ENCODE measurements around the gene MAST4.

- TF ChIP-seq POLR2A (IDR thresholded peaks at IDR 0.05; ENCODE audit: low read depth, low read length) (no peak), POLR2AphosphoS5 (IDR thresholded peaks at IDR 0.05; ENCODE audit: low read depth, low read length) (no peak), TAF1 (IDR thresholded peaks at IDR 0.05; ENCODE audit: low read depth, low read length) (no peak)
Measured at GRCh38 chr5:66684663-66685062, 88.5 kb downstream of the MAST4 start.

Data from GM12891 (cell line).